ENCODE results near the gene UBE2M.

The UBE2M gene

DNA sequence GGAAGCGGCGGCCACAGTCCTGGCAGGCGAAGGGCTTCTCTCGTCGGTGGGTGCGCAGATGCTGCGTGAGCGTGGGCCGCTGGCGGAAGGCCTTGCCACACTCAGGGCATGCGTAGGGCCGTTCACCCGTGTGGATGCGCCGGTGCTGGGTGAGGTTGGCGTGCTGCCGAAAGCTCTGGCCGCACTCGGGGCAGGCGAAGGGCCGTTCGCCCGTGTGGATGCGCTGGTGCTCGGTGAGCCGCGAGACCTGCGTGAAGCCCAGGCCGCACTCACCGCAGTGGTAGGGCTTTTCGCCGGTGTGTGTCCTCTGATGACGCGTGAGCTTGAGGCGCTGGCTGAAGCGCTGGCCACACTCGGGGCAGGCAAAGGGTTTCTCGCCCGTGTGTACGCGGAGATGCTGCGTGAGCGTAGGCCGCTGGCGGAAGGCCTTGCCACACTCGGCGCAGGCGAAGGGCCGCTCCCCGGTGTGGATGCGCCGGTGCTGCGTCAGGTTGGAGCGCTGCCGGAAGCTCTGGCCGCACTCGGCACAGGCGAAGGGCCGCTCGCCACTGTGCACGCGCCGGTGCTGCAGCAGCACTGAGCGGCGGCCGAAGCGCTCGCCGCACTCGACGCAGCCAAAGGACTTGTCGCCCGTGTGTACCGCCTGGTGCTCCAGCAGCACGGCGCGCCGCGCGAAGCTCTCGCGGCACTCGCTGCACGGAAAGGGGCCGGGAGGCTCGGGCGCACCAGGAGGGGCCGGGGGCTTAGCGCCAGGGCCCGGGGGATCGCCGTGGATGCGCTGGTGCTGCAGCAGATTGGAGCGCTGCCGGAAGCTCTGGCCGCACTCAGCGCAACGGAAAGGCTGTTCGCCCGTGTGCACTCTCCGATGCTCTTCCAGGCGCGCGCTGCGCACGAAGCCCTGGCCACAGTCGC, 4.0 kb upstream of the UBE2M start:
- DNase-seq (ENCODE audit: low spot score): no peak
- ChIA-PET POLR2A (ENCODE audit: low non-redundant PET) (interaction anchor here (0.7 to 1.0 kb wide), 2 partner anchors 13 to 43 kb away, joined by 3 read pairs; partner anchors contain the start of gene ZBTB45), CTCF (interaction anchor here (0.6 kb wide), 2 partner anchors 10 to 469 kb away, joined by 3 read pairs; no protein-coding TSS in a partner anchor)
- peak overlapping the region; percentile 100 for H3K27ac ChIP-seq
- TF ChIP-seq, protein P1, sequence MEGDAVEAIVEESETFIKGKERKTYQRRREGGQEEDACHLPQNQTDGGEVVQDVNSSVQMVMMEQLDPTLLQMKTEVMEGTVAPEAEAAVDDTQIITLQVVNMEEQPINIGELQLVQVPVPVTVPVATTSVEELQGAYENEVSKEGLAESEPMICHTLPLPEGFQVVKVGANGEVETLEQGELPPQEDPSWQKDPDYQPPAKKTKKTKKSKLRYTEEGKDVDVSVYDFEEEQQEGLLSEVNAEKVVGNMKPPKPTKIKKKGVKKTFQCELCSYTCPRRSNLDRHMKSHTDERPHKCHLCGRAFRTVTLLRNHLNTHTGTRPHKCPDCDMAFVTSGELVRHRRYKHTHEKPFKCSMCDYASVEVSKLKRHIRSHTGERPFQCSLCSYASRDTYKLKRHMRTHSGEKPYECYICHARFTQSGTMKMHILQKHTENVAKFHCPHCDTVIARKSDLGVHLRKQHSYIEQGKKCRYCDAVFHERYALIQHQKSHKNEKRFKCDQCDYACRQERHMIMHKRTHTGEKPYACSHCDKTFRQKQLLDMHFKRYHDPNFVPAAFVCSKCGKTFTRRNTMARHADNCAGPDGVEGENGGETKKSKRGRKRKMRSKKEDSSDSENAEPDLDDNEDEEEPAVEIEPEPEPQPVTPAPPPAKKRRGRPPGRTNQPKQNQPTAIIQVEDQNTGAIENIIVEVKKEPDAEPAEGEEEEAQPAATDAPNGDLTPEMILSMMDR (conservative IDR thresholded peaks at IDR 0.05; ENCODE audit: low read depth): no peak

DNA sequence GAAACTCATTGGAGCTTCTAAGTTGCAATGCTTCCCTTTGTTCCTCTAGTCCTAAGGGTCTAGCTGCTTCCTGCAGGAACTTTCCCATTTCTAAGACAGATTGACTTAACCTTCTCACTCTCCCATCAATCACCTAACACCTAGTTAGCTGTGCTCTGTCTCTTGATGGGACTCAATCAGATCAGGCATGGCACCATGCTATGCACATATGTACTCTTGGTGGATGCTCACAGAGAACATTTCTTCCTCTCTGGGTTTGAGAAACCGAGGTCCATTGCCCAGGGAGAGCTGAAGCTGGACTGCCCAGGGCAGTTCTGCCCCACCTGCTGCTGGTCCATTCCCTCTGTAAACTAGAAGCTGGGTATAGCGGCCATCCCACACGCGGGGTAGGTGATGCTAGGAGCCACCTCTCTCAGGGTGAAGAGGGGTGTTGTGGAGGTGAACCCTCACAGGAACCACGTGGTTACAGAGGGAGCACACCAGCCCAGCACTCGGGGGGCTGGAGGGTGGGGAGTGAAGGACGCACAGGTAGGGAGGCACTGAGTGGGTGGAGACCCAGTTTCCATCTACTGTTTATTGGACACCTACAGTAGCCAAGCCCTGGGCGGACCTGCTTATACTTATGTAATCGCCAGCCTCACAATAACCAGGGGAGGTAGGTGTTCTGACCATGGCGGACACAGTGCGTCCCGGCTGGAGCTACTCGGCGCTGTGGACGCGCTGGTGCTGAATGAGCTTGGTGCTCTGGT, 3.1 kb upstream of the UBE2M start:
- peak overlapping the region; percentile 100 for H3K27ac ChIP-seq
- TF ChIP-seq, protein P1 (conservative IDR thresholded peaks at IDR 0.05; ENCODE audit: low read depth): no peak
- ChIA-PET POLR2A (ENCODE audit: low non-redundant PET) (no interaction called here), CTCF (no interaction called here)
- DNase-seq (ENCODE audit: low spot score): no peak

GRCh38 chr19:58560921-58561320, 2.5 kb upstream of the UBE2M start:
- POLR2A ChIA-PET (ENCODE audit: low non-redundant PET): no interaction called here
- CTCF ChIA-PET: no interaction called here
- peak overlapping the region; percentile 100 for H3K27ac ChIP-seq
- no peak for DNase-seq (ENCODE audit: low spot score)
- TF ChIP-seq, protein P1 (conservative IDR thresholded peaks at IDR 0.05; ENCODE audit: low read depth): no peak

GRCh38 chr19:58560007-58560887, 1.8 kb upstream of the UBE2M start:
- no peak for DNase-seq (ENCODE audit: low spot score)
- peak overlapping the region; percentile 100 for H3K27ac ChIP-seq
- ChIA-PET POLR2A (ENCODE audit: low non-redundant PET) (interaction anchor here (0.6 to 1.0 kb wide), 2 partner anchors 16 to 39 kb away, joined by 5 to 6 read pairs; partner anchors contain the start of gene TRIM28), CTCF (no interaction called here)
- TF ChIP-seq, protein P1 (conservative IDR thresholded peaks at IDR 0.05; ENCODE audit: low read depth): no peak

DNA sequence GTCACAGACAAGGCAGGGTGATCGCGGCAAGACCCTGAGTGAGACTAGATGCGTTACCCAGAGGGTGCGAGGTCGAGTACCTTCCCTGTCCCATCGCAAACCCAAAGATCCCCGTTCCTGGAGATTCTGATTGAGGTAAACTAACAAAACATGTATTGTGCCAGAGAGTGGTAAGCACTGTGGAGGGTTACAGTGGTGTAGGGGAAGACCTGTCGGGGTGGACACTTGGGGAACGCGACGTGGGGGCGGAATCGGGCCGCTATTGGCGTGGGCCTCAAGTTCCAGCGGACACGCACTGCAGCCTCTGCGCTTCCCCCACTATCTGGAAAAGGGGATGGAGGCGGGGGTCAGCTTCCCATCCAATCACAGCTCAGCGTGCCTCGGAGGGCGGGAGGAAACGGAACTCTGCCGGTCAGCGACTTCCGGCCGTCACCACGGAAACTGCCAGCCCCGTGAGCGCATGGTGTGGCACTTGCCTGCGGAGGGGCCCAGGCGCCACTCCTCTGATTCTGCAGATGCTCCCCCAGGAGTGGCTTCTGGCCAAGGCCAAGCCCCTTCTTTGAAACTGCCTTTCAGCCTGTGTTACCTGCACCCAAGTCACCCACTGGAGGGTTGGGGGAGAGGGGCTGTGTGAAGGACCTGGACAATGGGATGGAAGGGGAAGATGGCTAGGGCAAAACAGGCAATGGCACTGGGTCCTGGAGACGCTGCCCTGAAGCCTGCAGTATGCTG, 1.0 kb upstream of the UBE2M start:
- H3K27ac ChIP-seq: peak overlapping the region; percentile 100
- TF ChIP-seq, protein P1 (conservative IDR thresholded peaks at IDR 0.05; ENCODE audit: low read depth): no peak
- POLR2A ChIA-PET (ENCODE audit: low non-redundant PET): interaction anchor here (0.6 to 1.0 kb wide), 2 partner anchors 16 to 38 kb away, joined by 5 to 6 read pairs; partner anchors contain the start of gene TRIM28
- CTCF ChIA-PET: no interaction called here
- DNase-seq (ENCODE audit: low spot score): peak; percentile 98
